OCI-LY1 (cell line): ENCODE data around the gene APOA4.

Experiments used
- H2AFZ ChIP-seq: fragments of 200-600 bp; sonication (generic), shearing (Covaris generic); 2 replicates; pipeline ENCODE4 v1.6.0; 2014; ENCODE audit warnings: antibody characterized with exemption, mild to moderate bottlenecking, low read length
- H3F3A ChIP-seq: fragments of 200-600 bp; sonication (generic), shearing (Covaris generic); 2 replicates; pipeline ENCODE4 v1.6.0; 2014; ENCODE audit warnings: mild to moderate bottlenecking, antibody characterized with exemption, low read length, moderate library complexity; ENCODE audit not compliant: insufficient read depth
- H3K27ac ChIP-seq: fragments of 200-600 bp; sonication (generic); 2 replicates; pipeline ENCODE4 v1.5.1; 2014; ENCODE audit warnings: low read length, mixed run types, mild to moderate bottlenecking, low read depth; ENCODE audit not compliant: poor library complexity, severe bottlenecking
- H3K27me3 ChIP-seq: fragments of 200-600 bp; sonication (generic); 2 replicates; pipeline ENCODE4 v1.6.0; 2014; ENCODE audit warnings: antibody characterized with exemption, mild to moderate bottlenecking, low read length, moderate library complexity; ENCODE audit not compliant: insufficient read depth
- H3K36me3 ChIP-seq: fragments of 200-600 bp; sonication (generic); 2 replicates; pipeline ENCODE4 v1.6.1; 2014; ENCODE audit warnings: mild to moderate bottlenecking, antibody characterized with exemption, low read length, moderate library complexity, mixed read lengths; ENCODE audit not compliant: insufficient read depth
- H3K4me1 ChIP-seq: fragments of 200-600 bp; sonication (generic); 2 replicates; pipeline ENCODE4 v1.5.1; 2014; ENCODE audit warnings: mild to moderate bottlenecking, low read length, moderate library complexity; ENCODE audit not compliant: insufficient read depth, severe bottlenecking
- H3K4me2 ChIP-seq: fragments of 200-600 bp; sonication (generic), shearing (Covaris generic); 2 replicates; pipeline ENCODE4 v1.6.1; 2014; ENCODE audit warnings: low read length
- H3K4me3 ChIP-seq: fragments of 200-600 bp; sonication (generic); 2 replicates; pipeline ENCODE4 v1.5.1; 2014; ENCODE audit warnings: low read length, low read depth, mild to moderate bottlenecking, mixed read lengths; ENCODE audit not compliant: poor library complexity, severe bottlenecking
- H3K79me2 ChIP-seq: fragments of 200-600 bp; shearing (Covaris generic); 2 replicates; pipeline ENCODE4 v1.6.1; 2016; ENCODE audit warnings: mixed run types, low read length, mixed read lengths; ENCODE audit not compliant: insufficient read depth
- H3K9ac ChIP-seq: fragments of 200-600 bp; sonication (generic), shearing (Covaris generic); 2 replicates; pipeline ENCODE4 v1.6.1; 2014; ENCODE audit warnings: mild to moderate bottlenecking, low read length, mixed read lengths
- H3K9me2 ChIP-seq: fragments of 200-600 bp; sonication (generic), shearing (Covaris generic); 2 replicates; pipeline ENCODE4 v1.6.1; 2014; ENCODE audit warnings: low read depth, mild to moderate bottlenecking, low read length, mixed read lengths
- H3K9me3 ChIP-seq: fragments of 200-600 bp; shearing (Covaris generic); 2 replicates; pipeline ENCODE4 v1.6.1; 2014; ENCODE audit warnings: low read length, mixed read lengths
- H4K20me1 ChIP-seq: fragments of 200-600 bp; sonication (generic), shearing (Covaris generic); 2 replicates; pipeline ENCODE4 v1.6.0; 2016; ENCODE audit warnings: mild to moderate bottlenecking, low read length; ENCODE audit not compliant: insufficient read depth
- EZH2 ChIP-seq: fragments of 200-600 bp; sonication (generic), shearing (Covaris generic); IDR thresholded peaks from 2 replicates; pipeline ENCODE4 v1.8.0; 2017; ENCODE audit warnings: borderline replicate concordance, mixed run types, mild to moderate bottlenecking, antibody characterized with exemption, low read length, moderate library complexity, mixed read lengths
- TF ChIP-seq, protein P1 (sequence below): fragments of 200-600 bp; sonication (generic), shearing (Covaris generic); IDR thresholded peaks from 2 replicates; pipeline ENCODE4 v1.5.1; 2017; ENCODE audit warnings: mild to moderate bottlenecking, antibody characterized with exemption, low read length, moderate library complexity, mixed read lengths

Gene APOA4

DNA sequence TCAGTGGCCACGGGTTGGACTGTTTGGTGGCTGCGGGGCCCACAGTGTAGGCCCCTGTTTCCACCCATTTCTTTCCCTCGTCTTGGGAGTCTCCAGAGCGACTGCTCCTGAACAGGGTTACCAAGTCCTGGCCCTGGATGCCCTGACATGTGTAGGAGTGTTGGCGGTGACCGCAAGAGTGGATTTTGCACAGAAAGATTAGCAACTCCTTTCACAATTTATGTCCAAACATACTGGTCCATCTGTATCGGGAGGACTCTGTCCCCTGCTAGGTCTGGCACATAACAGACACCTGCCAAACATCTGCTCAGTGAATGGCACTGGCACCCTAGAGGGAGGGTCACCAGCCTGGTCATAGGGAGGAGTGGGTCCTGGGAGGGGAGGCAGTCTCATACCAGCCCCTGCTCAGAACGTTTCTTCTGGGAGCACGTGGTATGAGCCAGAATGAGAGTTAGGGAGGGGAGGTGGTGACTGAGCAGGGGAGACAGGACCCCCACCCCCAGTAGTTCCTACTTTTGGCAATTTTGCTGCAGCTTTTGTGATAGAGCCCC is 17.7 kb upstream of the APOA4 start:
- Histone ChIP-seq H2AFZ (no peak overlapping the region), H3K79me2 (no peaks in the 10 kb centered on the region), H4K20me1 (no peaks in the 10 kb centered on the region), H3K4me2 (no peak overlapping the region), H3K27ac (no peak overlapping the region), H3K9ac (no peak overlapping the region), H3K4me1 (peaks cover under 1% of the 10 kb centered on the region), H3K9me3 (no peaks in the 10 kb centered on the region), H3K9me2 (no peaks in the 10 kb centered on the region), H3K36me3 (peaks cover 27% of the 10 kb centered on the region), H3K27me3 (no peaks in the 10 kb centered on the region), H3K4me3 (no peak overlapping the region), H3F3A (no peaks in the 10 kb centered on the region)
- TF ChIP-seq, protein P1, sequence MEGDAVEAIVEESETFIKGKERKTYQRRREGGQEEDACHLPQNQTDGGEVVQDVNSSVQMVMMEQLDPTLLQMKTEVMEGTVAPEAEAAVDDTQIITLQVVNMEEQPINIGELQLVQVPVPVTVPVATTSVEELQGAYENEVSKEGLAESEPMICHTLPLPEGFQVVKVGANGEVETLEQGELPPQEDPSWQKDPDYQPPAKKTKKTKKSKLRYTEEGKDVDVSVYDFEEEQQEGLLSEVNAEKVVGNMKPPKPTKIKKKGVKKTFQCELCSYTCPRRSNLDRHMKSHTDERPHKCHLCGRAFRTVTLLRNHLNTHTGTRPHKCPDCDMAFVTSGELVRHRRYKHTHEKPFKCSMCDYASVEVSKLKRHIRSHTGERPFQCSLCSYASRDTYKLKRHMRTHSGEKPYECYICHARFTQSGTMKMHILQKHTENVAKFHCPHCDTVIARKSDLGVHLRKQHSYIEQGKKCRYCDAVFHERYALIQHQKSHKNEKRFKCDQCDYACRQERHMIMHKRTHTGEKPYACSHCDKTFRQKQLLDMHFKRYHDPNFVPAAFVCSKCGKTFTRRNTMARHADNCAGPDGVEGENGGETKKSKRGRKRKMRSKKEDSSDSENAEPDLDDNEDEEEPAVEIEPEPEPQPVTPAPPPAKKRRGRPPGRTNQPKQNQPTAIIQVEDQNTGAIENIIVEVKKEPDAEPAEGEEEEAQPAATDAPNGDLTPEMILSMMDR, result no peak
- TF ChIP-seq EZH2, result no peak

GRCh38 chr11:116840224-116840745 is 17.2 kb upstream of the APOA4 start:
- peaks cover 22% of the 10 kb centered on the region for H3K36me3 ChIP-seq
- peaks cover 6% of the 10 kb centered on the region for H3K4me1 ChIP-seq
- no peak overlapping the region for H3K27ac ChIP-seq
- no peak overlapping the region for H3K4me3 ChIP-seq
- H4K20me1 ChIP-seq, result no peaks in the 10 kb centered on the region
- TF ChIP-seq EZH2, result no peak
- H3K79me2 ChIP-seq, result no peaks in the 10 kb centered on the region
- H3F3A ChIP-seq, result no peaks in the 10 kb centered on the region
- no peaks in the 10 kb centered on the region for H3K9me3 ChIP-seq
- H3K9me2 ChIP-seq, result no peaks in the 10 kb centered on the region
- no peak overlapping the region for H2AFZ ChIP-seq
- no peak overlapping the region for H3K9ac ChIP-seq
- H3K27me3 ChIP-seq, result no peaks in the 10 kb centered on the region
- H3K4me2 ChIP-seq, result no peak overlapping the region

DNA sequence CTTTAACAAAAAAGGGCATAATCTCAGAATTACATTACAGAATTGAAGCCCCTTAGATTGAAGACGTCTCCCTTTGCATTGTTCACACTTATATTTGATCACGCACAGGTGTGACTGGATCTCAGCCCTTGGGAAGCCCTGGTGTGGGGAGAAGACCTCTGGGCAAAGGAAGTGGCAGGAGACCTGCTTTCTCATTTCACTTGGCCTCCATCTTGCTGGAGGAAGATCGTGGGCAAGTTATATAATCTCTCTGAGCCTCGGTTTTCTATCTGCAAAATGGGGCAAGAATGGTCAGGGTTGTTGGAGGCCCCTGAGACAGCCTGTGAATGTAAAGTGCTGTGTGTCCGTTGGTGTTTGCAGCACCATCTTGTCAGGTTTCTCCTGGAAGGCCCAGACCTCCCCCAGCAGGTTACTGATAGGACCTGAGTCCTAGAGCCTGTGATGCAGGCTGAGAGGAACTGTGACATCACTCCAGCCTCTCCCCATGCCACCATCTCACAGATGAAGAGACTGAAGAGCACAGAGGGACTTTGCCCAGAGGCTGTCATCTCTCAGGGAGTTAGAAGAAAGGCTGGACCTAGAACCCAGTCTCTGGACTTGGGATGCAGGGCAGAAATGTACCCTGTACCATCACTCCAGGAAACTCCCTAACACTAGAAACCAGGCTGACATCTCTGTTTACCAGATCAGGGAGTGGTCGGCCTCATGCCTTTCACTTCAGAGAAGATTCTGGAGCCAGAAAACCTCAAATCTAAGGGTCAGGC is 15.4 kb upstream of the APOA4 start:
- H3K4me3 ChIP-seq, result no peak overlapping the region
- no peak overlapping the region for H3K9ac ChIP-seq
- no peaks in the 10 kb centered on the region for H3K9me3 ChIP-seq
- no peak overlapping the region for H2AFZ ChIP-seq
- H3K4me1 ChIP-seq, result peaks cover 8% of the 10 kb centered on the region
- no peaks in the 10 kb centered on the region for H3K79me2 ChIP-seq
- no peak overlapping the region for H3K27ac ChIP-seq
- H3K4me2 ChIP-seq, result no peak overlapping the region
- no peaks in the 10 kb centered on the region for H3K9me2 ChIP-seq
- peaks cover 8% of the 10 kb centered on the region for H3K36me3 ChIP-seq
- no peaks in the 10 kb centered on the region for H4K20me1 ChIP-seq
- H3F3A ChIP-seq, result no peaks in the 10 kb centered on the region
- H3K27me3 ChIP-seq, result no peaks in the 10 kb centered on the region
- no peak for TF ChIP-seq EZH2
- TF ChIP-seq, protein P1, result no peak
